GM20000 (cell line): ENCODE data around the gene RHBDD3.

Experiments
- DNase-seq: peaks from one replicate; pipeline ENCODE4 v3.0.0; 2012; ENCODE audit warnings: low spot score
- TF ChIP-seq, protein P1 (sequence below): IDR thresholded peaks from 2 replicates; pipeline ENCODE4 v1.5.1; 2012; ENCODE audit warnings: mild to moderate bottlenecking, control low read depth; ENCODE audit errors: extremely low read depth, missing control alignments

Gene RHBDD3

DNA sequence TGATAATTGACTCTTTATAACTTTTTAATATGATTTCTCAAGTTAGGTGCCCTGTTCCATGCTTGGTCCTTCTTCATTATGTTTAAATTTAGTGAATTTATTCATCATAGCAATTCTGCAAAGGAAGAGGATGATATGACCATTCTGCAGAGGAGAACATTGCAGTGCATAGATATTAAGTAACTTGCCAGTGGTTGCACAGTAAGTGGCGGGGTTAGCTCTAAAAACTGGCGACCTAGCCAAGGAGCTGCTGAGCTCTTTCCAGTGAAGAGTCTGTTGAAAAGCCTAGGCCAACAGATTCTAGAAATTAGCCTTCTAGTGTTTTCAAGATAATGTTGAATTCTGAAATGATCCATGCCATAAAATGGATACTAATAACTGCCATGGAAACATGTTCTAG lies 4.8 kb upstream of the RHBDD3 start:
- TF ChIP-seq, protein P1, sequence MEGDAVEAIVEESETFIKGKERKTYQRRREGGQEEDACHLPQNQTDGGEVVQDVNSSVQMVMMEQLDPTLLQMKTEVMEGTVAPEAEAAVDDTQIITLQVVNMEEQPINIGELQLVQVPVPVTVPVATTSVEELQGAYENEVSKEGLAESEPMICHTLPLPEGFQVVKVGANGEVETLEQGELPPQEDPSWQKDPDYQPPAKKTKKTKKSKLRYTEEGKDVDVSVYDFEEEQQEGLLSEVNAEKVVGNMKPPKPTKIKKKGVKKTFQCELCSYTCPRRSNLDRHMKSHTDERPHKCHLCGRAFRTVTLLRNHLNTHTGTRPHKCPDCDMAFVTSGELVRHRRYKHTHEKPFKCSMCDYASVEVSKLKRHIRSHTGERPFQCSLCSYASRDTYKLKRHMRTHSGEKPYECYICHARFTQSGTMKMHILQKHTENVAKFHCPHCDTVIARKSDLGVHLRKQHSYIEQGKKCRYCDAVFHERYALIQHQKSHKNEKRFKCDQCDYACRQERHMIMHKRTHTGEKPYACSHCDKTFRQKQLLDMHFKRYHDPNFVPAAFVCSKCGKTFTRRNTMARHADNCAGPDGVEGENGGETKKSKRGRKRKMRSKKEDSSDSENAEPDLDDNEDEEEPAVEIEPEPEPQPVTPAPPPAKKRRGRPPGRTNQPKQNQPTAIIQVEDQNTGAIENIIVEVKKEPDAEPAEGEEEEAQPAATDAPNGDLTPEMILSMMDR, result no peak
- DNase-seq, result no peak

DNA sequence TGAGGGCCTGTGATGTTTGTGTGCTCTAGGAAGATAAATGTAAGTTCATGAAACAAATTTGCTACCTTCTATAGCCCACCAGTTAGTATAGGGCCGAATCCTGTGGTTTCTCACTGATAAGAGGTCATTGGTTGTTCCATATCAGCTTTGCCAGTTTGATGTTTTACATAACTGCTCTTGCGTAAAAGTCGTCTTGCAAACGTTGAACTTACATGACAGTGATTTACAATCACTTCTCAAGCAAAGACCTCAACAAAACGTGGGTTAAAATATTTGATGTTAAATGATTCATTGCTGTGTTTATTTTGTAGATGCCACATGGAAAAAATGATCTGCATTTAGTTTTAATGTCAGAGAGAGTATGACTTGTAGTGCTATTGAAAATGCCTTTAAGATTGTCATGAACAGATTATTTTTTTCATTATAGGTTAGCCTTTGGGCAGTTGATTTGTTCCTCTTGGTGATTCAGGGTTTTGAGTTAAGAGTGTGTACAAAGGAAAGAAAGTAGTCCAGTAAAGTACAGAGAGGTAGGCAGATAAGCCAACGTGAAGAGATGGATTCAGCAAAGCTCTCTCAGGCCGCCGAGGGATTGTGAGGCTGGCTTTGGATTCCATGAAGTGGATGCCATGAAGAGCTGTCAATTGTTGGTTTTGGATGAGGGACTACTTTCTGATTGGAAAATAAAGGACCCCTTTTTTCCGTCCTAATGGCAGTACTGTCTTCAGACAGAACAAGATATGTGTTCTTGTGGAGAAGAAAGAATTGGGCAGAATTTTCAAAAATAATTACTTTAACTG lies 2.9 kb upstream of the RHBDD3 start:
- no peak for DNase-seq
- TF ChIP-seq, protein P1, result no peak

DNA sequence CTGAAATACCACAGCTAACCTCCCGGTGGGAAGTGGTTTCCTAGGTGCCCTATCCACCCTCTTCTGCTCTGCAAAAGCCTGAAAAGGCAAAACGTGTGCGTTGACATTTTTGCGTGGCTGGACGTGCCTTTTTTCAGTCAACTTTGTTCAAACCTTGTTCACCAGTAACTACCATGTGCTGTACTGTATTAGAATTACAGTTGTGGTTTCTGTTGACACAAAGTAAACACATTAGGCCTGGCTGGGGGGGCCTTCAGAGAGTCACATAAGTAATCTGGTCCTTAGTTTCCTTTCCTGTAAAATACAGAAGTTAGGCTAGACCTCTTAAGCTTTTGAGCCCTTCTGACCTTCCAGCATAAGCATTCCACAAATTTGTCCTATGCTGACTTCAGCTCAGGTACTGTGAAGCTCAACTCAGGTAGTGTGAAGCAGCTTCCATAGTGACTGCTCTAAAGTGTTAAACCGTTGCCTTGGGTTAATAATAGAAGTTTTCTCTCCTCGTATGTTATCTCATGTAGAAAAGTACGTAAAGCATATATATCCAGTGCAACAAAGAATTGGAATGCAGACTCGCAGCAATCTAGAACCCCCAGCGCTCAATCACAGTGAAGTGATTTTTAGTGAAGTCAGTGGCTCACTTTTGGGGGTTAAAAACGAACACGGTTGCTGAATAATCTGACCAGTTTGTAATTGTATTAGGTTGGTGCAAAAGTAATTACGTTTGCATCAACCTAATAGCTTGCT lies 2.1 kb upstream of the RHBDD3 start:
- DNase-seq, result no peak
- TF ChIP-seq, protein P1, result no peak

DNA sequence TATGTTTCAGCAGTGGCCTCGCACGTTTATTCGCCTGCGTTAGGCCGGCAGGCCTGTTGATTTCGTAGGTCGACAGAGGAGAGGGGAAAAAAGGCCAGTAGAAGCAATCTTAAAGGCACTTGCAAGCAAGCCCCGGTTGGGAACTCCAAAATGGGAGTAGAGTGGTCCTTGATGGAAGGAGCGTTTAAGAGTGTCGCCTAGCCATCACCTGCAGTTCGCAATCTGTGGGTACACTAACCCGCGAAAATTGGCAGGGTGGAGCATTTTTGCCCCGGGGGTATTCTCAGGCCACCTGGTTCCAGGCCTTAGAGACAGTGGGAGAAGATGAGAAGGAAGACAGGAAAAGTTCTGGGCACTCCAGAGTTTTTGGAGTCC lies 1.4 kb upstream of the RHBDD3 start:
- TF ChIP-seq, protein P1, result no peak
- no peak for DNase-seq

DNA sequence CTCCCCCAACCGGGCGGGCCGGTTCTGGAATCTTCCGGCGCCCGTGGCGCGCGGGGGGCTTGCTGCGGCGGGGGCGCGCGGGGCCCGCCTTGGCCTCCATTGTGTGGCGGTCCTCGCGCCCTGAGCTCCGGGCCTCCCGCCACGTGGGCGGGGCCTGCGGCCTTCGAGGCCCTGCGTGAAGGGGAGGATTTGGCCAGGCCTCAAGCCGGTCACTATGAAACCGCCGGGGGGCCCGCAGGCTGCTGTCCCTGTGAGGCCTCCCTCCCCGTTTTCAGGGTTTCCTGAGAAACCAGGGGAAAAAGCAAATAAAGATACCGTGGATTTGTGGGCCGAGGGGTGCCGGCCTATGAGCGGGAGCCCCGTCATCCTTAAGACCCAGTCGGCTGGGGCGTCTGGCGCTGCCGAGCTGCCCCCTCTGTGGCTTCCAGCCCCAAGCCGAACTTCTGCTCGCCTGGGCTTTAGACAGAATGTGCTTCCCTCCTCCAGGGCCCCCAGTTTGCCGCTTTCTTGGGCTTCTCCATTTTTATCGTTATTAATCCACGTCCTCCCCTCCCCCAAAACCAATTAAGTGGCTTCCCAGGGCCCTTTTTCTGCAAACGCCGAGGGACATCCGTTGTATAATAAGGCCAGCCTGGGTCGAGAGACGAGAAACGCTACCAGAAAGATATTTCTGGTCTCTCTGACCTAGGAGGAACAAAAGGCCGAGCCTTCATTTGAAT lies 889 bp upstream of the RHBDD3 start:
- TF ChIP-seq, protein P1, result no peak
- peak; percentile 55 for DNase-seq

DNA sequence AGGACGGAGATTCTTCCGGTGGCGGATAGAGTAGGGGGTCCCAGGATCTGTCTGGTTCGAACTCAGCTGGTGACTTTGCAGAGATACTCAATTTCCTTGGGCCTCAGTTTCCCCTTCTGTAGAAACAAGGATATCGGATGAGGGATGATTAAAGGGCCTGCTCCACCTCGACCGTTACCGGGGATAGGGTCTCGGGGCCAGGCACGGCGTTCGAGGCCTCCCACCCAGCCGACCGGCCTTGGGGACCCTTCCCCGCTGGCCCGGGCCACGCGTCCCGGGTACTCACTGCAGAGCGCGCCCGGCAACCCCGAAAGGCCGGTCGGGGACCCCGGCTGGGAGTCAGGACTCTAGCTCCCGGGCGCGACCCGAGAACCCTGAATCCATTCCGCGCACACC lies 321 bp downstream of the RHBDD3 start:
- no peak for DNase-seq
- TF ChIP-seq, protein P1, result no peak
